ENCODE results near the gene DNER.

The DNER gene

GRCh38 chr2:229446350-229446749 is 268.0 kb downstream of the DNER start:
- Histone ChIP-seq H3F3A (ENCODE audit: insufficient read depth, low read length) (no peaks in the 10 kb centered on the region), H3K9me3 (ENCODE audit: low read length) (no peaks in the 10 kb centered on the region), H3K27me3 (ENCODE audit: insufficient read depth, low read length) (no peaks in the 10 kb centered on the region), H3K79me2 (ENCODE audit: insufficient read depth, low read length) (no peaks in the 10 kb centered on the region), H3K4me2 (ENCODE audit: low read length) (no peak overlapping the region), H3K9me2 (ENCODE audit: low read depth, low read length) (no peaks in the 10 kb centered on the region), H3K9ac (ENCODE audit: low read length) (no peak overlapping the region), H3K36me3 (ENCODE audit: insufficient read depth, low read length) (no peaks in the 10 kb centered on the region), H4K20me1 (ENCODE audit: insufficient read depth, low read length) (no peaks in the 10 kb centered on the region), H3K4me1 (ENCODE audit: insufficient read depth, low read length, severe bottlenecking) (no peaks in the 10 kb centered on the region), H2AFZ (ENCODE audit: low read length) (no peak overlapping the region), H3K27ac (ENCODE audit: low read depth, low read length, poor library complexity, severe bottlenecking) (no peak overlapping the region), H3K4me3 (ENCODE audit: low read depth, low read length, poor library complexity, severe bottlenecking) (no peak overlapping the region)
- TF ChIP-seq EZH2 (IDR thresholded peaks at IDR 0.05; ENCODE audit: borderline replicate concordance, low read length) (no peak), CTCF (IDR thresholded peaks at IDR 0.05; ENCODE audit: low read length) (no peak)

GRCh38 chr2:229445501-229446211 is 268.7 kb downstream of the DNER start:
- no peaks in the 10 kb centered on the region for H3K9me3 ChIP-seq (ENCODE audit: low read length)
- H4K20me1 ChIP-seq (ENCODE audit: insufficient read depth, low read length), result no peaks in the 10 kb centered on the region
- no peaks in the 10 kb centered on the region for H3K36me3 ChIP-seq (ENCODE audit: insufficient read depth, low read length)
- H3K27me3 ChIP-seq (ENCODE audit: insufficient read depth, low read length), result no peaks in the 10 kb centered on the region
- no peak overlapping the region for H2AFZ ChIP-seq (ENCODE audit: low read length)
- H3K4me2 ChIP-seq (ENCODE audit: low read length), result no peak overlapping the region
- H3K4me3 ChIP-seq (ENCODE audit: low read depth, low read length, poor library complexity, severe bottlenecking), result no peak overlapping the region
- no peak for TF ChIP-seq EZH2 (IDR thresholded peaks at IDR 0.05; ENCODE audit: borderline replicate concordance, low read length)
- TF ChIP-seq CTCF (IDR thresholded peaks at IDR 0.05; ENCODE audit: low read length), result no peak
- no peaks in the 10 kb centered on the region for H3K79me2 ChIP-seq (ENCODE audit: insufficient read depth, low read length)
- H3K9ac ChIP-seq (ENCODE audit: low read length), result no peak overlapping the region
- no peak overlapping the region for H3K27ac ChIP-seq (ENCODE audit: low read depth, low read length, poor library complexity, severe bottlenecking)
- H3F3A ChIP-seq (ENCODE audit: insufficient read depth, low read length), result no peaks in the 10 kb centered on the region
- no peaks in the 10 kb centered on the region for H3K4me1 ChIP-seq (ENCODE audit: insufficient read depth, low read length, severe bottlenecking)
- no peaks in the 10 kb centered on the region for H3K9me2 ChIP-seq (ENCODE audit: low read depth, low read length)

GRCh38 chr2:229445019-229445418 is 269.3 kb downstream of the DNER start:
- Histone ChIP-seq H3K79me2 (ENCODE audit: insufficient read depth, low read length) (no peaks in the 10 kb centered on the region), H4K20me1 (ENCODE audit: insufficient read depth, low read length) (no peaks in the 10 kb centered on the region), H3K27ac (ENCODE audit: low read depth, low read length, poor library complexity, severe bottlenecking) (no peak overlapping the region), H3K4me2 (ENCODE audit: low read length) (no peak overlapping the region), H3K9me2 (ENCODE audit: low read depth, low read length) (no peaks in the 10 kb centered on the region), H3K27me3 (ENCODE audit: insufficient read depth, low read length) (no peaks in the 10 kb centered on the region), H3K4me3 (ENCODE audit: low read depth, low read length, poor library complexity, severe bottlenecking) (no peak overlapping the region), H3F3A (ENCODE audit: insufficient read depth, low read length) (no peaks in the 10 kb centered on the region), H2AFZ (ENCODE audit: low read length) (no peak overlapping the region), H3K36me3 (ENCODE audit: insufficient read depth, low read length) (no peaks in the 10 kb centered on the region), H3K9ac (ENCODE audit: low read length) (no peak overlapping the region), H3K4me1 (ENCODE audit: insufficient read depth, low read length, severe bottlenecking) (no peaks in the 10 kb centered on the region), H3K9me3 (ENCODE audit: low read length) (no peaks in the 10 kb centered on the region)
- TF ChIP-seq EZH2 (IDR thresholded peaks at IDR 0.05; ENCODE audit: borderline replicate concordance, low read length) (no peak), CTCF (IDR thresholded peaks at IDR 0.05; ENCODE audit: low read length) (no peak)
